ENCODE measurements around the gene PMPCA.
A peak's percentile ranks its signal among the peaks of the same experiment; 100 is the strongest.

The PMPCA gene

GRCh38 chr9:136433043-136433715, 22.7 kb downstream of the PMPCA start:
- no peak for DNase-seq (ENCODE audit: insufficient read length, low spot score)
- FAIRE-seq: no peak

DNA sequence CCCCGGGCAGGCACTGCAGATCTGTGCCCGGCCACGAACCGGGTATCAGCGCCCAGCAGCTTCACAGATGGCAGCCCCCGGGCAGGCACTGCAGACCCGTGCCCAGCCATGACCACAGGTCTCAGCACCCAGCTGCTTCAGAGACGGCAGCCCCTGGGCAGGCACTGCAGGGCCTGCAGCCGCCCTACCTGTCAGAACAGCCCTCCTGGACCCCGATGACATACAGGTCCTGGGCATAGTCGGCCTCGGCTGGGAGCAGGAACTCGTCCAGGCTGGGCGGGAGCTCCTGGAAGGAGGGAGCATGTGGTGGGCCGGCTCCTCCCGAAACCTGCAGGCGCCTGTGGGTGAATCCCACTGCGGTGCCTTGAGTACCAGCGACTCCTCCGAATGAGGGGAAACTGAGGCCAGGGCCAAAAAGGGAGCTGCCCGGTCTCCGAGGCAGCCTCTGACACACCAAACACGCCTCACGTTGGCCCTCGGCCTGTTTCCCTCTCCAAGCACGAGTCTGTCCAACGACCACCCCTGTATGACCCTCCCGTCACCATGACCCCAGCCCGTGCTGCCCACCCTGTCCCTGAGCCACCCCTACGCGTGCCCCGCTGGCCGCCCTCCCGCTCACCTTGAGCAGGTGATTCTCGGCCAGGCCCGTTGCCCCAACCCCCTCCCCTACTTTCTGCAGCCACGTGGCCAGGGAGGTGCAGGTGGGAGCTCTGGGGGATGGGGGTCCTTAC, 23.6 kb downstream of the PMPCA start:
- FAIRE-seq: no peak

GRCh38 chr9:136434580-136435169, 24.2 kb downstream of the PMPCA start:
- DNase-seq (ENCODE audit: insufficient read length, low spot score): no peak
- no peak for FAIRE-seq

More for the DNA sequence above, 23.6 kb downstream of the PMPCA start:
- DNase-seq (ENCODE audit: insufficient read length, low spot score): no peak

GRCh38 chr9:136436055-136436634, 25.7 kb downstream of the PMPCA start:
- no peak for FAIRE-seq

GRCh38 chr9:136437430-136437829, 27.0 kb downstream of the PMPCA start:
- FAIRE-seq: no peak
- no peak for DNase-seq (ENCODE audit: insufficient read length, low spot score)

More at GRCh38 chr9:136436055-136436634, 25.7 kb downstream of the PMPCA start:
- DNase-seq (ENCODE audit: insufficient read length, low spot score): no peak

- no peak for DNase-seq (ENCODE audit: insufficient read length, low spot score)
- FAIRE-seq: peak; percentile 31
These were observed 27.5 kb downstream of the PMPCA start for GRCh38 chr9:136437839-136438547.

DNA sequence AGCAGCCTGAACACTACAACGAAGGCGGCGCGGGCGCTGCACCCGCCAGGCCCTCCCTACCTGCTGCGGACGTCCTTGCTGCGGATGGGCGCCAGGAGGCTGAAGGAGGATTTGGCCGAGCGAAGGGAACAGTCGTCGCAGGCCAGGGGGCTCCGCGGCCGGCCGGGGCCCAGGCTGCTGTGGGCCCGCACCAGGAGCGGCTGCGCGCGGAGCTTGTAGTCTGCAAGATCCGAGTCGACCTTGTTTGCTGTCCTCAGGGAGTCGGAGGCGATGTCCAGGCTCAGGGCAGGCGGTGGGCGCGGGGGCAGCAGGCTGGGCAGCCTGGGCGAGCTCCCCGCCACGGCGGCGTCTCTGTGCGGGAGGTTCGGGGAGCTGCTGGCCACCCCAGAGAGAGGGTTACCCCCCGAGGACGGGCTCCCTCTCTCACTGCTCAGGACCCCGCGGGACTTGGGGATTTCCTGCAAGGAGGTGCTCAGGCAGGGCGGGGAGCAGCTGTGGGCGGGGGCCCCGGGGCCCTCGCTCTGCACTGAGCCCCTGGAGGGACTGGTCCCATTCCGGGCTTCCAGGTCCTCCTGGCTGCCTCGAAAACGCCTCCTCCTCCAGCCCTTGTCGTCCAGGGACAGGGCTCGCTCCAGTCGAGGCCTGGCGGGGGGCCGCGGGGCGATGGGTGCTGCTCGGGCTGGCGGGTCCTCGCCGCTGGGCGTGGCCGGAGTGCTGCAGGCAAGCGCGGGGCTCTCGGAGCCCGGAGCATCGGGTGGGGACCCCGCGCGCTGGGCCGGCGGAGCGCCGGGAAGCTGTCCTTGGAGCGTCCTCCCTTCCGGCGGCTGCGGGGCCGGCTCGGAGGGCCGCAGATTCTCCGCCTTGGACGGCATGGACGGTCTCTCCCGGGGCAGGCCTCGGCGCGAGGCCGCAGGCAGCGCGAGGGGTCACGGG, 28.4 kb downstream of the PMPCA start:
- FAIRE-seq (no peak), DNase-seq (ENCODE audit: insufficient read length, low spot score) (peak; percentile 88)

GRCh38 chr9:136439481-136440408, 29.3 kb downstream of the PMPCA start, which contains the start of gene INPP5E:
Gene INPP5E (minus strand): TSS chr9:136439845. CDS start chr9:136439419, 426 bp downstream.
- peak; percentile 97 for DNase-seq (ENCODE audit: insufficient read length, low spot score)
- peak; percentile 31 for FAIRE-seq

GRCh38 chr9:136441191-136441680, 30.8 kb downstream of the PMPCA start:
- FAIRE-seq (no peak), DNase-seq (ENCODE audit: insufficient read length, low spot score) (no peak)

DNA sequence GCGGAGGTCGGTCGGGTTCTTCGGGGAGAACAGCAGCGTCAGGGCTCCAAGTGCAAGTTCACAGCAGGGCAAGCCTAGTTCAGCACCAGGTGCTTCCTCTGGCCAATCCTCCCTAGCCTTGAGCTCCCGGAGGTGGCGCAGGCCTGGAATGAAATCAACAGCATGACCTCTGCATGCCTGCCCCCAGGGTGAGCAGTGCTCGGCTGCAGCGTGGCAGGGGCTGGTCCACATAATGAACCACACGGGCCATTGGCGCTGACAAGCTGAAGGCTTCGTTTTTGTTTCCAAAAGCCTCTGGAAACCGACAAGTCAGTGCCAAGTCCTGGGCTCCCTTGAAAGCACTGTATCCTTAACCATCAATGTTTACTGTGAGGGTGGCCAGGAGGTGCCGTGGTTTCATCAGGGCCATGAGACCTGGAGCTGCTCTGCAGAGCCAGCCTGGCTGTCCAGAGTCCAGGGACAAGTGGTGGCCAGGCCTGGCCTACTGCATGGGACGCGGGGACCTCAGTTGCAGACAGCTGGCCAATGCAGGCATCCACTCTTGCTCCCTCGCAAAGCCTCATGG, 31.3 kb downstream of the PMPCA start:
- FAIRE-seq (no peak), DNase-seq (ENCODE audit: insufficient read length, low spot score) (no peak)

DNA sequence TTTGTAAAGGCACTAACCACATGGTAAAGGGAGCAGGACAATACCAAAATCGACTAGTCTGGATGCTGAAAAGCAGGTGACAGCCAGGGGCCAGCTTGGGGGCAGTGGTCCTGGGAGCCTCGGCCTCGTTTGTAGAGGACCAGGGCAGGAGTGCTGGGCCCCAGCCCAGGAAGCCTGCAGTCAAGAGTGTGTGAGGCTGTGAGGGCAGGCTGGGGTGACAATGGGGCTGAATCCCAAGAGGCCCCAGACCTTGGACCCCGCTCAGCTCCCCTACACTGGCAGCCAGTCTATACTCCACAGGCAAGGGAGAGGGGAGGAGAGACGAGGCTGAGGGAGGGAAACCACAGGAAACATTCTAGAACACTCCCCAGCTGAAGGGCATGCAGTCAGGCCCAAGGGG, 31.8 kb downstream of the PMPCA start:
- DNase-seq (ENCODE audit: insufficient read length, low spot score) (no peak), FAIRE-seq (no peak)

DNA sequence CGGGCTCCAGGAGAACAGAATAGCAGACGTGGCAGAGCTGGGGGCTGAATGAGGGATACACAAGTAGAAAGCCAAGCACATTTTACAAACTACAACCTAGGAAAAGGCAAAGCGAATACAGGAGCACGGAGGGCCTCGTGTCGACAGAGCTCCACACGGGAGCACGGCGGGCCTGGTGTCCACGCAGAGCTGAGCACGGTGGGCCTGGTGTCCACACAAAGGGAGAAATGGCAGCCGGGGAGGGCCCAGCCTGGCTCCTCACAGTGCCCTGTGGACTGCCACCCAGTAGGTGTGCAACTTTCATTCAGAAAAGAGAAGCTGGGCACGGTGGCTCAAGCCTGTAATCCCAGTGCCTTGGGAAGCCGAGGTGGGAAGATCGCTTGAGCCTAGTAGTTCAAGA, 32.6 kb downstream of the PMPCA start:
- FAIRE-seq: no peak

GRCh38 chr9:136443687-136444086, 33.2 kb downstream of the PMPCA start:
- DNase-seq (ENCODE audit: insufficient read length, low spot score): no peak
- no peak for FAIRE-seq

More for the DNA sequence above, 32.6 kb downstream of the PMPCA start:
- DNase-seq (ENCODE audit: insufficient read length, low spot score): no peak

DNA sequence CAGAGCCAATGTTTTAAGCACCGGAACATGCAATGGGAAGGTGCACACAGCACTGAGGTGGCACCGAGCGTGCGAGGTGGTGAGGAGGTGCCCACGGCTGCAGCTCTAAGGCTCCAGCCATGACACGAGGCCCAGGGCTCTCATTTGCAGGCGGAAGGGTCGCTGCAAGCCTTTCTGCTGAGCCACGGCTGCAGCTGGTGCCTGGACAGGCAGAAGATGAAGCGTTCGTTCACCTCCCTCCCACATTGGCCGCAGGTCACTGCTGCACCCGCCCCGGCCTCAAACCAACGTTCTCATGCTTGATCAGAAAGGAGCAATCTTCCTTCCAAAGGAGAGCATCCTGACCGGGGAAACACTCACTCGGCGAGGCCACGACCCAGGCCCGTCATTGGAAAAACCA, 33.6 kb downstream of the PMPCA start:
- no peak for DNase-seq (ENCODE audit: insufficient read length, low spot score)
- no peak for FAIRE-seq

DNA sequence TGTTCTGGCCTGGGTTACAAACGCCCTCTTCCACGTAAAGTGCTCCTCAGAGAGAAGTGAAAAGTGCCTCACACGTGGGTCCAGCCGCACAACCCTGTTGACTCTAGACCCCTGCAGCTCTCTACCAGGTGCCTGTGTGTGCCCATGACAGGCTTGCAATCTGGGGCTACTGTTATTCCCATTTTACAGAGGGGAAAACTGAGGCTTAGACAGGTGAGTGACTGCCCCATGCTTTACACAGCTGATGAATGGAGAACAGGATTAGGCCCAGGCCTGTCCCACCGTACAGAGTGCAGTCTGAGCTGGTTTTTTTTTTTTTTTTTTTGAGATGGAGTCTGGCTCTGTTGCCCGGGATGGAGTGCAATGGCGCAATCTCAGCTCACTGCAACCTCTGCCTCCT, 35.3 kb downstream of the PMPCA start:
- DNase-seq (ENCODE audit: insufficient read length, low spot score): no peak

GRCh38 chr9:136447173-136447778, 36.8 kb downstream of the PMPCA start:
- no peak for FAIRE-seq
- no peak for DNase-seq (ENCODE audit: insufficient read length, low spot score)

More for the DNA sequence above, 35.3 kb downstream of the PMPCA start:
- no peak for FAIRE-seq

DNA sequence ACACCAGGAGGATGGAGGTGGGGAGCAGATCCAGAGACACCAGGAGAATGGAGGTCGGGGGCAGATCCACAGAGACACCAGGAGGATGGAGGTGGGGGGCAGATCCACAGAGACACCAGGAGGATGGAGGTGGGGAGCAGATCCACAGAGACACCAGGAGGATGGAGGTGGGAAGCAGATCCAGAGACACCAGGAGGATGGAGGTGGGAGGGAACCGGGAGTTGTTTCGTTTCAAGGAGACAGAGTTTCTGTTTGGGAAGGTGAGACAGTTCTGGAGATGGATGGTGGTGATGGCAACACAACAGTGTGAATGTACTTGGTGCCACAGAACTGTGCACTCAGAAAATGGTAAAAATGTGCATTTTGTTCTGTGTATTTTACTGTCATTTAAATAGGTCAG, 38.2 kb downstream of the PMPCA start:
- no peak for FAIRE-seq
- no peak for DNase-seq (ENCODE audit: insufficient read length, low spot score)

Data from GM19239 (cell line).